ENCODE results near the gene TOP1.

Gene TOP1

GRCh38 chr20:41038149-41038877 is 9.7 kb downstream of the TOP1 start:
- no peak for DNase-seq (ENCODE audit: low spot score)

GRCh38 chr20:41038878-41039404 is 10.3 kb downstream of the TOP1 start:
- no peak for DNase-seq (ENCODE audit: low spot score)

- no peak for DNase-seq (ENCODE audit: low spot score)
Measured at GRCh38 chr20:41040855-41041254, 12.2 kb downstream of the TOP1 start.

- DNase-seq (ENCODE audit: low spot score) = no peak
Measured at GRCh38 chr20:41041693-41042092, 13.1 kb downstream of the TOP1 start.

GRCh38 chr20:41044409-41045062 is 15.9 kb downstream of the TOP1 start:
- DNase-seq (ENCODE audit: low spot score) = no peak

- DNase-seq (ENCODE audit: low spot score) = no peak
Measured at GRCh38 chr20:41045671-41046070, 17.0 kb downstream of the TOP1 start.

- no peak for DNase-seq (ENCODE audit: low spot score)
Measured at GRCh38 chr20:41046716-41047115, 18.1 kb downstream of the TOP1 start.

- DNase-seq (ENCODE audit: low spot score) = no peak
Measured at GRCh38 chr20:41047279-41047974, 18.8 kb downstream of the TOP1 start.

GRCh38 chr20:41047975-41048305 is 19.3 kb downstream of the TOP1 start:
- no peak for DNase-seq (ENCODE audit: low spot score)

- no peak for DNase-seq (ENCODE audit: low spot score)
Measured at GRCh38 chr20:41048461-41049301, 20.1 kb downstream of the TOP1 start.

GRCh38 chr20:41049451-41049850 is 20.8 kb downstream of the TOP1 start:
- DNase-seq (ENCODE audit: low spot score) = no peak

- no peak for DNase-seq (ENCODE audit: low spot score)
Measured at GRCh38 chr20:41050361-41051008, 21.9 kb downstream of the TOP1 start.

- DNase-seq (ENCODE audit: low spot score) = no peak
Measured at GRCh38 chr20:41051009-41051825, 22.6 kb downstream of the TOP1 start.

GRCh38 chr20:41052742-41053419 is 24.3 kb downstream of the TOP1 start:
- no peak for DNase-seq (ENCODE audit: low spot score)

GRCh38 chr20:41054070-41054846 is 25.6 kb downstream of the TOP1 start:
- no peak for DNase-seq (ENCODE audit: low spot score)

- no peak for DNase-seq (ENCODE audit: low spot score)
Measured at GRCh38 chr20:41054847-41055230, 26.2 kb downstream of the TOP1 start.

GRCh38 chr20:41055679-41056078 is 27.1 kb downstream of the TOP1 start:
- DNase-seq (ENCODE audit: low spot score) = no peak

- DNase-seq (ENCODE audit: low spot score) = no peak
Measured at GRCh38 chr20:41057999-41058673, 29.5 kb downstream of the TOP1 start.
